Cardiac septum (tissue), 1 donor: ENCODE data around the gene GPR153. TPM values are rescaled to one million over a fixed set of nuclear protein-coding genes. Genes with fewer than 3 reads are reported as not detected.

ENCODE experiments used
- DNase-seq: peaks from one replicate; pipeline ENCODE4 v3.0.0-alpha.2; 2020; ENCODE audit warnings: low spot score
- intact Hi-C: fragments of 100-400 bp; cut with DNase I; formaldehyde crosslinking; loops from one replicate; pipeline ENCODE4 v1.14.0; 2022
- total RNA-seq: library from RNA; stranded (reverse); fragmentation: NEBNext Ultra II Directional; extraction: Animal tissue kit (Norgen Biotek cat#: 25700); gene quantifications from one replicate; pipeline ENCODE4 v1.2.1, GENCODE V29; 2021
- donor health status: DM: no; HTN: no; CAD: no.

Gene GPR153
- total RNA-seq, 1 donor from 2014 or later, result 7.0 TPM

- DNase-seq, result no peak
- intact Hi-C loops, result no loop called here
Measured at GRCh38 chr1:6288026-6288425, 27.1 kb upstream of the GPR153 start.

- intact Hi-C loops, result no loop called here
- no peak for DNase-seq
Measured at GRCh38 chr1:6287431-6287886, 26.6 kb upstream of the GPR153 start.

- DNase-seq, result no peak
- intact Hi-C loops, result no loop called here
Measured at GRCh38 chr1:6287029-6287428, 26.1 kb upstream of the GPR153 start.

- intact Hi-C loops, result no loop called here
- DNase-seq, result no peak
Measured at GRCh38 chr1:6286266-6286665, 25.4 kb upstream of the GPR153 start.

- intact Hi-C loops, result no loop called here
- DNase-seq, result no peak
Measured at GRCh38 chr1:6285336-6285735, 24.4 kb upstream of the GPR153 start.

- DNase-seq, result no peak
- intact Hi-C loops, result no loop called here
Measured at GRCh38 chr1:6282577-6283270, 21.8 kb upstream of the GPR153 start.

GRCh38 chr1:6281511-6282402 is 20.9 kb upstream of the GPR153 start:
- intact Hi-C loops, result loop anchor here (2.0 kb wide), 1 partner anchor 33 kb away; no protein-coding TSS in a partner anchor
- no peak for DNase-seq

GRCh38 chr1:6280761-6281451 is 20.0 kb upstream of the GPR153 start:
- DNase-seq, result no peak
- intact Hi-C loops, result loop anchor here (2.0 kb wide), 1 partner anchor 32 kb away; no protein-coding TSS in a partner anchor

GRCh38 chr1:6279613-6280383 is 18.9 kb upstream of the GPR153 start:
- DNase-seq, result no peak
- intact Hi-C loops, result loop anchor here (2.0 kb wide), 1 partner anchor 31 kb away; no protein-coding TSS in a partner anchor

GRCh38 chr1:6279066-6279465 is 18.2 kb upstream of the GPR153 start:
- no peak for DNase-seq
- intact Hi-C loops, result no loop called here

GRCh38 chr1:6278263-6278662 is 17.4 kb upstream of the GPR153 start:
- intact Hi-C loops, result no loop called here

GRCh38 chr1:6276811-6277555 is 16.1 kb upstream of the GPR153 start:
- no peak for DNase-seq
- intact Hi-C loops, result no loop called here

More at GRCh38 chr1:6278263-6278662, 17.4 kb upstream of the GPR153 start:
- no peak for DNase-seq

GRCh38 chr1:6275826-6276782 is 15.2 kb upstream of the GPR153 start:
- peak; percentile 82 for DNase-seq
- intact Hi-C loops, result no loop called here

GRCh38 chr1:6274622-6275139 is 13.8 kb upstream of the GPR153 start:
- no peak for DNase-seq
- intact Hi-C loops, result no loop called here

GRCh38 chr1:6274102-6274501 is 13.2 kb upstream of the GPR153 start:
- no peak for DNase-seq
- intact Hi-C loops, result no loop called here

GRCh38 chr1:6273380-6273891 is 12.5 kb upstream of the GPR153 start:
- intact Hi-C loops, result no loop called here
- no peak for DNase-seq

- intact Hi-C loops, result no loop called here
- no peak for DNase-seq
Measured at GRCh38 chr1:6272868-6273267, 12.0 kb upstream of the GPR153 start.
